GM23338 (cell line): ENCODE measurements around the gene PLCH2. TPM values are rescaled to one million over a fixed set of nuclear protein-coding genes. Genes with fewer than 3 reads are reported as not detected.

Experiments
- ATAC-seq: fragments of 200-7000 bp; cut with Tn5 transposase; 3 replicates; pipeline ENCODE4 v1.9.1; 2020
- DNase-seq: peaks from one replicate; pipeline ENCODE4 v3.0.0-alpha.2; 2015; ENCODE audit warnings: low spot score
- H2AFZ ChIP-seq: fragments of 200-600 bp; sonication (generic); 2 replicates; pipeline ENCODE4 v1.8.0; 2016; ENCODE audit warnings: antibody characterized with exemption, mild to moderate bottlenecking, moderate library complexity
- H3F3A ChIP-seq: fragments of 200-600 bp; sonication (generic); replicated peaks from 2 replicates; pipeline ENCODE4 v1.8.0; 2017; ENCODE audit warnings: antibody characterized with exemption, mixed run types, low read depth
- H3K27ac ChIP-seq: fragments of 200-600 bp; sonication (generic); 2 replicates; pipeline ENCODE4 v1.6.1; 2016; ENCODE audit warnings: low read depth
- H3K27me3 ChIP-seq: fragments of 200-600 bp; sonication (generic); 2 replicates; pipeline ENCODE4 v1.8.0; 2016; ENCODE audit warnings: mild to moderate bottlenecking, mixed run types, moderate library complexity; ENCODE audit not compliant: insufficient read depth
- H3K36me3 ChIP-seq: fragments of 200-600 bp; sonication (generic); 2 replicates; pipeline ENCODE4 v1.8.0; 2016; ENCODE audit warnings: mild to moderate bottlenecking; ENCODE audit not compliant: insufficient read depth
- H3K4me1 ChIP-seq: fragments of 200-600 bp; sonication (generic); 2 replicates; pipeline ENCODE4 v1.8.0; 2016; ENCODE audit warnings: mild to moderate bottlenecking, moderate library complexity; ENCODE audit not compliant: insufficient read depth
- H3K4me2 ChIP-seq: fragments of 200-600 bp; sonication (generic); 2 replicates; pipeline ENCODE4 v1.7.1; 2017; ENCODE audit warnings: mixed run types
- H3K4me3 ChIP-seq: fragments of 200-600 bp; sonication (generic); 2 replicates; pipeline ENCODE4 v1.6.1; 2016; ENCODE audit warnings: mixed run types
- H3K79me2 ChIP-seq: fragments of 200-600 bp; sonication (generic); replicated peaks from 2 replicates; pipeline ENCODE4 v1.8.0; 2017; ENCODE audit warnings: mild to moderate bottlenecking; ENCODE audit not compliant: insufficient read depth
- H3K9me2 ChIP-seq: fragments of 200-600 bp; sonication (generic); 2 replicates; pipeline ENCODE4 v1.8.0; 2017; ENCODE audit not compliant: insufficient read depth
- H4K20me1 ChIP-seq: fragments of 200-600 bp; sonication (generic); replicated peaks from 2 replicates; pipeline ENCODE4 v1.8.0; 2017; ENCODE audit warnings: mild to moderate bottlenecking; ENCODE audit not compliant: insufficient read depth
- H3K27ac Mint-ChIP-seq: 2 replicates; pipeline ENCODE4 v1.8.0; 2020; ENCODE audit warnings: inconsistent platforms, mild to moderate bottlenecking, moderate library complexity, mixed read lengths
- H3K27me3 Mint-ChIP-seq: 3 replicates; pipeline ENCODE4 v1.8.0; 2022; ENCODE audit warnings: low read depth, mild to moderate bottlenecking, moderate library complexity, mixed read lengths, inconsistent platforms; ENCODE audit not compliant: insufficient read depth, poor library complexity
- H3K36me3 Mint-ChIP-seq: 3 replicates; pipeline ENCODE4 v1.8.0; 2021; ENCODE audit warnings: low read depth, mild to moderate bottlenecking, inconsistent platforms, moderate library complexity, mixed read lengths
- H3K4me1 Mint-ChIP-seq: 3 replicates; pipeline ENCODE4 v1.8.0; 2020; ENCODE audit warnings: mild to moderate bottlenecking, inconsistent platforms, mixed read lengths
- H3K4me3 Mint-ChIP-seq: 3 replicates; pipeline ENCODE4 v1.8.0; 2021; ENCODE audit warnings: moderate library complexity, mild to moderate bottlenecking, inconsistent platforms, mixed read lengths
- H3K9me3 Mint-ChIP-seq: 3 replicates; pipeline ENCODE4 v1.8.0; 2020; ENCODE audit warnings: moderate library complexity, mild to moderate bottlenecking, inconsistent platforms, mixed read lengths
- ETS1 ChIP-seq: IDR thresholded peaks from 2 replicates; pipeline ENCODE4 v1.6.1; 2016; ENCODE audit warnings: antibody characterized with exemption
- EZH2 ChIP-seq: fragments of 200-600 bp; sonication (generic); IDR thresholded peaks from one replicate; pipeline ENCODE4 v1.8.0; 2017; ENCODE audit warnings: antibody characterized with exemption, mild to moderate bottlenecking, low read depth; ENCODE audit not compliant: unreplicated experiment
- JUNB ChIP-seq: IDR thresholded peaks from one replicate; pipeline ENCODE4 v1.6.1; 2016; ENCODE audit warnings: antibody characterized with exemption; ENCODE audit not compliant: unreplicated experiment
- NANOG ChIP-seq: IDR thresholded peaks from 2 replicates; pipeline ENCODE4 v1.6.1; 2016; ENCODE audit warnings: antibody characterized with exemption, borderline replicate concordance
- POLR2AphosphoS5 ChIP-seq: IDR thresholded peaks from 2 replicates; pipeline ENCODE4 v1.6.1; 2016; ENCODE audit warnings: antibody characterized with exemption, low read depth
- ZNF462 ChIP-seq: fragments of 250-450 bp; sonication (Bioruptor Pico); IDR thresholded peaks from 2 replicates; pipeline ENCODE4 v1.5.0; 2020; ENCODE audit warnings: mild to moderate bottlenecking, moderate library complexity
- polyA plus RNA-seq: library from polyadenylated mRNA; unstranded; fragments of >200 nt; fragmentation: Nextera tagmentation; extraction: Ambion mirVana; gene quantifications from 2 replicates; pipeline ENCODE4 v1.2.1, GENCODE V29; 2016
- total RNA-seq: library from RNA; depleted of rRNA; stranded (reverse); fragments of >200 nt; shearing (Covaris generic); gene quantifications from 2 replicates; pipeline ENCODE4 v1.2.3, GENCODE V29; 2014

PLCH2 gene
- total and polyA plus RNA-seq, 2 experiments from 2014 or later = 0.31 TPM; not detected in 1

- no peak for TF ChIP-seq ZNF462 (CRISPR knock-in tag)
- no peak for TF ChIP-seq JUNB
Measured at GRCh38 chr1:2460203-2460602, 15.9 kb upstream of the PLCH2 start (continued).

GRCh38 chr1:2460996-2461751, 14.9 kb upstream of the PLCH2 start:
- Mint-ChIP-seq H3K36me3 (no peaks in the 10 kb centered on the region), H3K27me3 (no peaks in the 10 kb centered on the region), H3K4me3 (no peak overlapping the region), H3K4me1 (no peaks in the 10 kb centered on the region), H3K27ac (no peak overlapping the region), H3K9me3 (no peaks in the 10 kb centered on the region)
- DNase-seq = no peak
- H4K20me1 ChIP-seq = no peaks in the 10 kb centered on the region
- no peaks in the 10 kb centered on the region for H3F3A ChIP-seq
- ATAC-seq = no peak
- no peaks in the 10 kb centered on the region for H3K79me2 ChIP-seq
- H3K36me3 ChIP-seq = no peaks in the 10 kb centered on the region
- H3K4me3 ChIP-seq = no peak overlapping the region
- no peaks in the 10 kb centered on the region for H3K9me2 ChIP-seq
- H3K4me1 ChIP-seq = no peaks in the 10 kb centered on the region
- no peak overlapping the region for H3K4me2 ChIP-seq
- no peaks in the 10 kb centered on the region for H3K27me3 ChIP-seq
- no peak overlapping the region for H3K27ac ChIP-seq
- H2AFZ ChIP-seq = no peak overlapping the region
- TF ChIP-seq POLR2AphosphoS5 = no peak
- TF ChIP-seq JUNB = no peak
- no peak for TF ChIP-seq NANOG
- no peak for TF ChIP-seq ETS1
- no peak for TF ChIP-seq EZH2
- no peak for TF ChIP-seq ZNF462 (CRISPR knock-in tag)
